SK-N-SH treated with all-trans-retinoic acid at 6 μM for 48 hours (cell line): Measurements from ENCODE around the gene ISG15.
"Not testable (repeated sequence)": the region's sequence is repeated elsewhere in the genome, so short reads cannot be mapped to it uniquely, and the experiment has no call there.

Experiments used
- ATAC-seq: fragments of 200-7000 bp; cut with Tn5 transposase; 3 replicates; pipeline ENCODE4 v1.9.1; 2020; ENCODE audit warnings: mild to moderate bottlenecking, moderate library complexity
- ARNTL ChIP-seq: fragments of 450-650 bp; formaldehyde crosslinking; IDR thresholded peaks from 2 replicates; pipeline ENCODE4 v1.5.0; 2020; ENCODE audit warnings: low read depth, mild to moderate bottlenecking, moderate library complexity, borderline replicate concordance
- BACH2 ChIP-seq: fragments of 250-450 bp; sonication (Bioruptor Pico); IDR thresholded peaks from 2 replicates; pipeline ENCODE4 v1.9.0; 2021; ENCODE audit warnings: mild to moderate bottlenecking, borderline replicate concordance
- CSDC2 ChIP-seq: fragments of 250-450 bp; sonication (Bioruptor Pico); IDR thresholded peaks from 2 replicates; pipeline ENCODE4 v1.5.0; 2020; ENCODE audit warnings: mild to moderate bottlenecking, moderate library complexity
- ESRRG ChIP-seq: fragments of 250-450 bp; sonication (Bioruptor Pico); IDR thresholded peaks from 2 replicates; pipeline ENCODE4 v1.6.1; 2021; ENCODE audit warnings: mild to moderate bottlenecking
- GLIS3 ChIP-seq: fragments of 250-450 bp; sonication (Bioruptor Pico); IDR thresholded peaks from 2 replicates; pipeline ENCODE4 v1.5.0; 2020; ENCODE audit warnings: mild to moderate bottlenecking, moderate library complexity
- PPARA ChIP-seq: fragments of 250-450 bp; sonication (Bioruptor Pico); IDR thresholded peaks from 2 replicates; pipeline ENCODE4 v1.5.0; 2020; ENCODE audit warnings: mild to moderate bottlenecking, borderline replicate concordance
- RARB ChIP-seq: fragments of 250-450 bp; sonication (Bioruptor Pico); IDR thresholded peaks from 2 replicates; pipeline ENCODE4 v1.8.0; 2021; ENCODE audit warnings: mild to moderate bottlenecking, moderate library complexity
- SNAI2 ChIP-seq: fragments of 250-450 bp; sonication (Bioruptor Pico); IDR thresholded peaks from 2 replicates; pipeline ENCODE4 v1.5.0; 2020; ENCODE audit warnings: mild to moderate bottlenecking, moderate library complexity
- TCF4 ChIP-seq: fragments of 250-450 bp; sonication (Bioruptor Pico); IDR thresholded peaks from 2 replicates; pipeline ENCODE4 v1.8.0; 2021; ENCODE audit warnings: mild to moderate bottlenecking, moderate library complexity, borderline replicate concordance
- TOX ChIP-seq: fragments of 250-450 bp; sonication (Bioruptor Pico); IDR thresholded peaks from 2 replicates; pipeline ENCODE4 v1.8.0; 2021; ENCODE audit warnings: mild to moderate bottlenecking, moderate library complexity, borderline replicate concordance
- ZC3H10 ChIP-seq: fragments of 250-450 bp; sonication (Bioruptor Pico); IDR thresholded peaks from 2 replicates; pipeline ENCODE4 v1.5.1; 2021; ENCODE audit warnings: mild to moderate bottlenecking, moderate library complexity
- ZFP3 ChIP-seq: fragments of 250-450 bp; sonication (Bioruptor Pico); IDR thresholded peaks from 2 replicates; pipeline ENCODE4 v1.5.0; 2020; ENCODE audit warnings: mild to moderate bottlenecking, moderate library complexity
- ZFP30 ChIP-seq: fragments of 450-650 bp; formaldehyde crosslinking; IDR thresholded peaks from 2 replicates; pipeline ENCODE4 v1.5.0; 2022; ENCODE audit warnings: mild to moderate bottlenecking, moderate library complexity
- ZNF565 ChIP-seq: fragments of 450-650 bp; formaldehyde crosslinking; conservative IDR thresholded peaks from 2 replicates; pipeline ENCODE4 v1.5.0; 2020; ENCODE audit warnings: low read depth, mild to moderate bottlenecking, moderate library complexity
- ZNF8 ChIP-seq: fragments of 450-650 bp; formaldehyde crosslinking; IDR thresholded peaks from 2 replicates; pipeline ENCODE4 v1.5.0; 2020; ENCODE audit warnings: mild to moderate bottlenecking, moderate library complexity
- TF ChIP-seq, protein P1 (sequence below): fragments of 250-450 bp; sonication (Bioruptor Pico); IDR thresholded peaks from 2 replicates; pipeline ENCODE4 v1.5.1; 2020; ENCODE audit warnings: low read depth, mild to moderate bottlenecking, moderate library complexity
- TF ChIP-seq, protein P2 (sequence below): fragments of 250-450 bp; sonication (Bioruptor Pico); IDR thresholded peaks from 2 replicates; pipeline ENCODE4 v1.8.0; 2021; ENCODE audit warnings: low read depth, mild to moderate bottlenecking, moderate library complexity, borderline replicate concordance

Gene ISG15

DNA sequence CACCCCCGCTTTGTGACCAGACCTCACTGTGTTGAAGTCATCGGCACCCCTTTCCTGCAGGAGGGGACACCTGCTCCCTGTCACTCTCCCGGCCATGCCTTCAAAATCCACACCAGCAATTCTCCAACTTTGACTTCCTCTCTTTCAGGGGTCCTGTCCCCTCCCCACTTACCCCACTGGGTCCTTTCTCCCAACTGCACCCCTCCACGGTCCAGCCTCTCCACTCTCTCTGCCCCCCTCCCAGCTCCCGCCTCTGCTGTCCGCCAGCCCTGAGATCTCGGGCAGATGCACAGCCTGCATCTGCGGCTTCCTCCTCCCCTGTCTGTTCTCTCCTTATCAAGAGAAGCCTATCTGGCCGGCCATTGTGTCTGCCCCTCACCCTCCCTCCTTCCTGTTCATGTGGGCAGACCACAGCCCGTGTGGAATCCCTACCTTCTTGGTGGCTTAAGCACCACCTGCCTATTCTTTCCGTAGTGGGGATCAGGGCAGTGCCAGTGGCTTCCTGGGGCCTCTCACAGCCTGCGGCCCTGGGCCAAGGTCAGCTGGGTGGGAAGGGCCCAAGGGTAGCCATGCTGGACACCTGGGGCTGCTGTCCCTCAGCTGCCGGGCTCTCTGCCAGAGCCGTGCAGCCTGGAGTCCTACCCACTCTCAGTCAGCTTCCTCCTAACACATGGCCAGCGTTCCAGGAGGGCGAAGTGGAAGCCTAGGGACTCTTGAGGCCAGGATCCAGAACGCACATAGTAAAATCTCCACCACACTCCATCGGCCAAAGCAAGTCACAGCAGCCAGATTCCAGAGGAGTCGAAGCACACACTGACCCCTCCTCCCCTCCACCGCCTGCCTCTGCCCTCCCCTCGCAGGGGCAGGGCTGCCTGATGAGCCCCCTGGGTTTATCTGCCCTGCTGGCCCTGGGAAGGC is 8.3 kb upstream of the ISG15 start:
- peak; percentile 50 for ATAC-seq
- TF ChIP-seq ZNF8 (CRISPR knock-in tag) (no peak), RARB (CRISPR knock-in tag) (no peak), GLIS3 (CRISPR knock-in tag) (no peak), TCF4 (CRISPR knock-in tag) (peak; percentile 44; the same call in 1 of the 2 replicates)
- TF ChIP-seq, protein P1, sequence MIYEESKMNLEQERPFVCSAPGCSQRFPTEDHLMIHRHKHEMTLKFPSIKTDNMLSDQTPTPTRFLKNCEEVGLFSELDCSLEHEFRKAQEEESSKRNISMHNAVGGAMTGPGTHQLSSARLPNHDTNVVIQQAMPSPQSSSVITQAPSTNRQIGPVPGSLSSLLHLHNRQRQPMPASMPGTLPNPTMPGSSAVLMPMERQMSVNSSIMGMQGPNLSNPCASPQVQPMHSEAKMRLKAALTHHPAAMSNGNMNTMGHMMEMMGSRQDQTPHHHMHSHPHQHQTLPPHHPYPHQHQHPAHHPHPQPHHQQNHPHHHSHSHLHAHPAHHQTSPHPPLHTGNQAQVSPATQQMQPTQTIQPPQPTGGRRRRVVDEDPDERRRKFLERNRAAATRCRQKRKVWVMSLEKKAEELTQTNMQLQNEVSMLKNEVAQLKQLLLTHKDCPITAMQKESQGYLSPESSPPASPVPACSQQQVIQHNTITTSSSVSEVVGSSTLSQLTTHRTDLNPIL (CRISPR knock-in tag) = no peak

DNA sequence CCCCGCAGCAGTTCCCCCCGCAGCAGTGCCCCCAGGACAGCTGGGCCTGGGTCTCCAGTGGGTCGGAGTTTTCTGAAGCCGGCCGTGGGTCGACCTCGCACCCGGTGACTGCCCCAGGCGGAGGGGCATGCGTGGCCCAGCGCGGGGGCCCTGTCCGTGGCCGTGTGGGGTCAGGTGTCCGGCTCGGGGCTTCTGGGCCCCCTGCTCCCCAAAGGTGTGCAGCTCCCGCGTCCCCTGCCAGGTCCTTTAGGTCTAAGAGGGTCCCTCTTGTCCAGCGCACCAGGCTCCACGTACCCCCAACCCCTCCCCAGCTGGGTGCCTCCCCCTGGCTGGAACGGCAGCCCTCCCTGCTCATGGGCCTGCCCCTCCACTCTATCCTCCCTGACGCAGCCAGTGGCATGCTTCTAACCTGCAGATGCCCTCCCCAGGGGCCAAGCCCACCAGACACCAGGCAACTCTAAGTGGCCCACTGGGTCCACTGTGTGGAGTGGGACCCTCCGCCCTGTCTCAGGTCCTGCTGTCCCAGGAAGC is 7.5 kb upstream of the ISG15 start:
- no peak for ATAC-seq
- no peak for TF ChIP-seq ZC3H10 (CRISPR knock-in tag)
- TF ChIP-seq ZNF8 (CRISPR knock-in tag) = no peak
- TF ChIP-seq SNAI2 (CRISPR knock-in tag) = no peak
- no peak for TF ChIP-seq ESRRG
- TF ChIP-seq CSDC2 = no peak

DNA sequence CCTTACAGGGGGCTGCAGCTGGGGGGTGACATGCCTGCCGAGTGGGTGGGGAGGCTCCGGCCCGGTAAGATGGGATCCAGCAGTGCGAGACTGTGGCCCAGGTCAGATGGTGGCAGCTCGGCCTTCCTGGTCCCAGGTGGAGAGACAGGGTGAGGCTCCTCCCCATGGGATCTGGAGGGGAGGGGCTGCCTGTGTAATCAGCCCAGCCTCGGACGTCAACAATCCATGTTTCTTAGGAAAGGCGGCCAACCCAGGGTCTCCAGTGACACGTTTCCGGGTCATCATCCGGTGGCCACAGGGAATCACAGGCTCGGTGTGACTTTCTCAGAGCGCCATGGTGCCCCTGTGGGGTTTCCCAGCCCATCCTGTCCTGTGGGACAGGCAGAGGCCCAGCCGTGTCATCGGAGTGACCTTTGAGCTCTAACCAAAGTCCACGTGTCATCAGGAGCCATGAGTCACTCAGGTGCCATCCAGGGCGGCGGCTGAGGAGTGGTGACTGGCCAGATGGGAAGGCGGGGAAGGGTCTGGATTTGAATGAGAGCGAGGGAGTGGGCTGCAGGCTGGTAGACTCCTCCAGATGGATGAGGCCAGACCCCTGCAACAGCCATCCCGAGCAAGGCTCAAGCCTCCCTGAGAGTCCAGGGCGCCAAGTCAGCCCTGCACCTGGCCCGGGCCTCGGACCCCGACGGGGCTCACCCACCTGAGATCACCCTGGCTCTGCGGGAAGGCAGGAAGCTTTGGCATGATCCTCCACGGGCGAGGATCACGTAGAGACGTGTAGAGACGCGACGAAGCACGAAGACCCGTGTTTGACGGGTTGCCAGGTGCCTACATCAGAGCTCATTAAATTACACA is 6.8 kb upstream of the ISG15 start:
- TF ChIP-seq, protein P2, sequence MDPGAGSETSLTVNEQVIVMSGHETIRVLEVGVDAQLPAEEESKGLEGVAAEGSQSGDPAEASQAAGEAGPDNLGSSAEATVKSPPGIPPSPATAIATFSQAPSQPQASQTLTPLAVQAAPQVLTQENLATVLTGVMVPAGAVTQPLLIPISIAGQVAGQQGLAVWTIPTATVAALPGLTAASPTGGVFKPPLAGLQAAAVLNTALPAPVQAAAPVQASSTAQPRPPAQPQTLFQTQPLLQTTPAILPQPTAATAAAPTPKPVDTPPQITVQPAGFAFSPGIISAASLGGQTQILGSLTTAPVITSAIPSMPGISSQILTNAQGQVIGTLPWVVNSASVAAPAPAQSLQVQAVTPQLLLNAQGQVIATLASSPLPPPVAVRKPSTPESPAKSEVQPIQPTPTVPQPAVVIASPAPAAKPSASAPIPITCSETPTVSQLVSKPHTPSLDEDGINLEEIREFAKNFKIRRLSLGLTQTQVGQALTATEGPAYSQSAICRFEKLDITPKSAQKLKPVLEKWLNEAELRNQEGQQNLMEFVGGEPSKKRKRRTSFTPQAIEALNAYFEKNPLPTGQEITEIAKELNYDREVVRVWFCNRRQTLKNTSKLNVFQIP (CRISPR knock-in tag) = no peak
- TF ChIP-seq TOX (no peak), ZFP30 (no peak), BACH2 (no peak), CSDC2 (no peak), ZC3H10 (CRISPR knock-in tag) (no peak), ZNF8 (CRISPR knock-in tag) (no peak), ZFP3 (CRISPR knock-in tag) (no peak)
- no peak for ATAC-seq

DNA sequence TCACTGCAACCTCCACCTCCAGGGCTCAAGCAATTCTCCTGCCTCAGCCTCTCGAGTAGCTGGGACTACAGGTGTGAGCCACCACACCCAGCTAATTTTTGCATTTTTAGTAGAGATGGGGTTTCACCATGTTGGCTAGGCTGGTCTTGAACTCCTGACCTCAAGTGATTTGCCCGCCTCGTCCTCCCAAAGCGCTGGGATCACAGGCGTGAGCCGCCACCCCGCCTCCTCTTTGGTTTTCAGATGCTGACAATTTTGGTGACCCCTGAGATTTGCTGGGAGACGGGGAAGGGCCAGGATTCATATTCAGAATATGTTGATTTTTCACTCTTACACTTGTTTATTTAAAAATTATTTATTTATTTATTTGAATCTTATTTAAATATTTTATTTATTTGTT is 3.2 kb upstream of the ISG15 start:
- not testable (repeated sequence) for ATAC-seq

DNA sequence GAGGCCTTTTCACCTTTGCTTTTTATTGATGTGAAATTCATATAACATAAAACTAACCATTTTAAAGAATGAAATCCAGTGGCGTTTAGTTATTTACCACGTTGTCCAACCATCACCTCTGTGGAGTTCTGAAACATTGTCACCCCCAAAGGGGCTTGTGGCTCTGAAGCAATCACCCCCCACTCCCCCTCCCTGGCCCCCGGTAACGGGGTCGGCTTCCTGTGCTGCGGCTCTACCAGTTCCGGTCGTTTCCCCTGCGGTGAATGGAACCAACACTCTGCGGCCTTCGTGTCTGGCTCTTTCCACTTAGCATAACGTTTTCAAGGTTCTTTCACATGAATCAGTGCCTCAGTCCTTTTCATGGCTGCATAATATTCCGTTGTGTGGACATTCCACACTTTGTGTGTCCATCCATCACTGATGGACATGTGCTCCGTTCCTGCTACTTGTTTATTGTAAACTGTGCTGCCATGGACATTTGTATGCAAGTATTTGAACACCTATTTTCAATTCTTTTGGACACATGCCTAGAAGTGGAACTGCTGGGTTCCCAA is 1.8 kb upstream of the ISG15 start:
- no peak for TF ChIP-seq PPARA (CRISPR knock-in tag)
- no peak for TF ChIP-seq RARB (CRISPR knock-in tag)
- no peak for TF ChIP-seq TOX
- no peak for TF ChIP-seq ARNTL (CRISPR knock-in tag)
- TF ChIP-seq TCF4 (CRISPR knock-in tag) = no peak
- ATAC-seq = no peak

DNA sequence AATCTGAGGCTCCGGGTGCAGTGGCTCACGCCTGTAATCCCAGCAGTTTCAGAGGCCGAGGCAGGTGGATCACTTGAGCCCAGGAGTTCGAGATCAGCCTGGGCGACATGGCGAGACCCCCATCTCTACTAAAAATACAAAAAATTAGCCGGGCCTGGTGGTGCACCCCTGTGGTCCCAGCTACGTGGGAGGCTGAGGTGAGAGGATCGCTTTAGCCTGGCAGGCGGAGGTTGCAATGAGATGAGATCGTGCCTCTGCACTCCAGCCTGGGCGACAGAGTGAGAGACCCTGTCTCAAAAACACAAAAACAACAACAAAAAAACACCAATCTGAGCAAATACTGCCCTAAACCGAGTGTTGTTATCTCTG is 577 bp upstream of the ISG15 start:
- ATAC-seq = not testable (repeated sequence)

DNA sequence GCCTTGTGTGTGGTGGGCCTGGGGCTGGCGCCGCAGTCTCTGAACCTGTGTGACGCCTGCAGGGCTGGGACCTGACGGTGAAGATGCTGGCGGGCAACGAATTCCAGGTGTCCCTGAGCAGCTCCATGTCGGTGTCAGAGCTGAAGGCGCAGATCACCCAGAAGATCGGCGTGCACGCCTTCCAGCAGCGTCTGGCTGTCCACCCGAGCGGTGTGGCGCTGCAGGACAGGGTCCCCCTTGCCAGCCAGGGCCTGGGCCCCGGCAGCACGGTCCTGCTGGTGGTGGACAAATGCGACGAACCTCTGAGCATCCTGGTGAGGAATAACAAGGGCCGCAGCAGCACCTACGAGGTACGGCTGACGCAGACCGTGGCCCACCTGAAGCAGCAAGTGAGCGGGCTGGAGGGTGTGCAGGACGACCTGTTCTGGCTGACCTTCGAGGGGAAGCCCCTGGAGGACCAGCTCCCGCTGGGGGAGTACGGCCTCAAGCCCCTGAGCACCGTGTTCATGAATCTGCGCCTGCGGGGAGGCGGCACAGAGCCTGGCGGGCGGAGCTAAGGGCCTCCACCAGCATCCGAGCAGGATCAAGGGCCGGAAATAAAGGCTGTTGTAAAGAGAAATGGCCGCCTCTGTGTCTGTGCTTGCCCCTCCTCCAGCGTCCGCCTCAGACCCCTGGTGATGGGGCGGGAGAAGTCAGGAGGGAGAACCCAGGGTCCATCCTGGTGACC is 788 bp downstream of the ISG15 start:
- no peak for TF ChIP-seq ZNF565
- no peak for TF ChIP-seq ZFP3 (CRISPR knock-in tag)
- TF ChIP-seq ZFP30 = no peak
- TF ChIP-seq BACH2 = no peak
- ATAC-seq = no peak
